MM.1S (cell line): ENCODE results near the gene AFAP1.

Source experiments
- DNase-seq: peaks from one replicate; pipeline ENCODE4 v3.0.0-alpha.2; 2015
- H2AFZ ChIP-seq: fragments of 300-600 bp; sonication (generic); 2 replicates; pipeline ENCODE4 v1.6.0; 2016; ENCODE audit warnings: antibody characterized with exemption, low read length
- H3F3A ChIP-seq: fragments of 300-600 bp; sonication (generic); 2 replicates; pipeline ENCODE4 v1.6.1; 2016; ENCODE audit warnings: mild to moderate bottlenecking, antibody characterized with exemption, low read length, moderate library complexity, mixed read lengths; ENCODE audit not compliant: insufficient read depth
- H3K27ac ChIP-seq: fragments of 300-600 bp; sonication (generic); 2 replicates; pipeline ENCODE4 v1.5.1; 2016; ENCODE audit warnings: mild to moderate bottlenecking, low read length
- H3K27me3 ChIP-seq: fragments of 300-600 bp; sonication (generic); replicated peaks from 2 replicates; pipeline ENCODE4 v1.6.0; 2016; ENCODE audit warnings: low read length; ENCODE audit not compliant: insufficient read depth
- H3K36me3 ChIP-seq: fragments of 300-600 bp; sonication (generic); replicated peaks from 2 replicates; pipeline ENCODE4 v1.6.1; 2016; ENCODE audit warnings: mild to moderate bottlenecking, low read length, mixed read lengths; ENCODE audit not compliant: insufficient read depth
- H3K4me1 ChIP-seq: fragments of 300-600 bp; sonication (generic); 2 replicates; pipeline ENCODE4 v1.6.1; 2016; ENCODE audit warnings: low read length, mixed read lengths
- H3K4me2 ChIP-seq: fragments of 300-600 bp; sonication (generic); 2 replicates; pipeline ENCODE4 v1.6.0; 2016; ENCODE audit warnings: low read depth, low read length
- H3K4me3 ChIP-seq: fragments of 300-600 bp; sonication (generic); 2 replicates; pipeline ENCODE4 v1.5.1; 2016; ENCODE audit warnings: low read length, mixed read lengths
- H3K79me2 ChIP-seq: fragments of 300-600 bp; sonication (generic); 2 replicates; pipeline ENCODE4 v1.6.1; 2016; ENCODE audit warnings: mixed run types, low read length, mixed read lengths
- H3K9ac ChIP-seq: fragments of 300-600 bp; sonication (generic); 2 replicates; pipeline ENCODE4 v1.6.1; 2016; ENCODE audit warnings: low read length, mixed read lengths
- H3K9me2 ChIP-seq: fragments of 300-600 bp; sonication (generic); replicated peaks from 2 replicates; pipeline ENCODE4 v1.6.1; 2016; ENCODE audit warnings: mild to moderate bottlenecking, low read length, mixed read lengths; ENCODE audit not compliant: insufficient read depth
- H3K9me3 ChIP-seq: fragments of 300-600 bp; sonication (generic); replicated peaks from 2 replicates; pipeline ENCODE4 v1.6.1; 2016; ENCODE audit warnings: mild to moderate bottlenecking, low read length, mixed read lengths; ENCODE audit not compliant: insufficient read depth
- H4K20me1 ChIP-seq: fragments of 300-600 bp; sonication (generic); 2 replicates; pipeline ENCODE4 v1.6.1; 2016; ENCODE audit warnings: mild to moderate bottlenecking, low read length, moderate library complexity, mixed read lengths; ENCODE audit not compliant: insufficient read depth
- CTCF ChIP-seq: fragments of 300-600 bp; sonication (generic); IDR thresholded peaks from 2 replicates; pipeline ENCODE4 v1.5.1; 2016; ENCODE audit warnings: antibody characterized with exemption, low read length, mixed read lengths
- EZH2 ChIP-seq: fragments of 300-600 bp; sonication (generic); optimal IDR thresholded peaks from 2 replicates; pipeline ENCODE3; 2017; ENCODE audit warnings: low read depth, mild to moderate bottlenecking, antibody characterized with exemption, low read length, mixed read lengths
- EZH2phosphoT487 ChIP-seq: fragments of 300-600 bp; sonication (generic); IDR thresholded peaks from 2 replicates; pipeline ENCODE4 v1.6.1; 2018; ENCODE audit warnings: antibody characterized with exemption, low read length

Gene AFAP1

GRCh38 chr4:7963691-7964090 is 24.0 kb upstream of the AFAP1 start:
- no peaks in the 10 kb centered on the region for H3K36me3 ChIP-seq
- no peak overlapping the region for H2AFZ ChIP-seq
- H4K20me1 ChIP-seq: no peaks in the 10 kb centered on the region
- H3K4me2 ChIP-seq: no peak overlapping the region
- no peak overlapping the region for H3K4me3 ChIP-seq
- TF ChIP-seq EZH2phosphoT487 (no peak), CTCF (no peak), EZH2 (no peak)
- H3K27me3 ChIP-seq: peaks cover 93% of the 10 kb centered on the region
- no peak overlapping the region for H3K27ac ChIP-seq
- H3K9me3 ChIP-seq: no peaks in the 10 kb centered on the region
- no peak for DNase-seq
- H3K9ac ChIP-seq: no peak overlapping the region
- no peaks in the 10 kb centered on the region for H3F3A ChIP-seq
- H3K4me1 ChIP-seq: no peaks in the 10 kb centered on the region
- no peaks in the 10 kb centered on the region for H3K9me2 ChIP-seq
- no peaks in the 10 kb centered on the region for H3K79me2 ChIP-seq

DNA sequence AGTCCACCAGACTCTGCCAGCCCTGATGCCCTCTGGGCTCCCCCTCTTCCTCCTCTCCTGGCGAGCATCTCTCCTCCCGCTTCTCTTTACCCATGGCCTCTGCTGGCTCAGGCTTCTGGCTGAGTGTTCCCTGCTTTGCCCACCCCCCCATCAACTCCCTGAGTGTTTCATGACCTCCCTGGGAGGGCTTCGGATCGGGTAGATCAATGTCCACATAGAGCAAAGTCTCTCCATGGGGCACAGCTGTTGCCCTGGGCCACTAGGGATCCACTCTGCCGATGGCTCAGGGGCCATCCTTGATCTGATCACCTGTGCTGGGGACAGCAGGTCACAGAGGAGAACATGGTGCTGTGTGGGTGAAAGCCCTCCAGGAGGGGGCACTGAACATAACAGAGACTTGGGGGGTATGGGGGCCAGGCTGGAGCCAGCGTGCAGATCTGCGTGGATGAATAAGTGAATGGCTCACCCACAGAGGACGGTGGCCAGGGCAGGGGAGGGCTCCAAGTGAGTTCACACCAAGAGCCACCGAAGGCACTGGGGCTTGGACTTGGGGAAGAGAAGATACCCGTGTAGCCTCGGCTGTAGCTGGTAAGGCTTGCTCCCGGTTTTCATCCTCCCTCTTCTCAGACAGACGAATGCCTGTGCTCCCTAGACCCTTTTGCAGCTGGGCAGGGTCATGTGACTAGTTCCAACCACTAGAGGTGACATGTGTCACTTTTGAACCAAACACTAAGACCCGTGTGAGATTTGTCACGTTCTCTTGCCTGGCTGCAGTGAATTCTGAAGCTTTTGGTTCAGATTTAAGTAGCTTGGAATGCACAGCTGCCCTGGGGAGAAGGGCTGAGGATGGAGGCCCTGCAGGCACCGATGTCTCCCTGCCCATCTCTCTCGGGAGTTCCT is 23.2 kb upstream of the AFAP1 start:
- TF ChIP-seq EZH2phosphoT487 (no peak), CTCF (no peak), EZH2 (no peak)
- no peaks in the 10 kb centered on the region for H4K20me1 ChIP-seq
- peaks cover 93% of the 10 kb centered on the region for H3K27me3 ChIP-seq
- no peaks in the 10 kb centered on the region for H3K9me3 ChIP-seq
- H2AFZ ChIP-seq: no peak overlapping the region
- no peaks in the 10 kb centered on the region for H3K9me2 ChIP-seq
- H3K4me2 ChIP-seq: no peak overlapping the region
- H3K9ac ChIP-seq: no peak overlapping the region
- H3K36me3 ChIP-seq: no peaks in the 10 kb centered on the region
- no peak overlapping the region for H3K27ac ChIP-seq
- no peak for DNase-seq
- no peaks in the 10 kb centered on the region for H3K79me2 ChIP-seq
- no peak overlapping the region for H3K4me3 ChIP-seq
- H3F3A ChIP-seq: no peaks in the 10 kb centered on the region
- H3K4me1 ChIP-seq: no peaks in the 10 kb centered on the region

GRCh38 chr4:7960790-7961655 is 21.4 kb upstream of the AFAP1 start:
- DNase-seq: no peak
- Histone ChIP-seq H3K4me2 (no peak overlapping the region), H3K27ac (no peak overlapping the region)

More at GRCh38 chr4:7960790-7961655, 21.4 kb upstream of the AFAP1 start:
- Histone ChIP-seq H2AFZ (no peak overlapping the region), H3K4me3 (no peak overlapping the region), H4K20me1 (no peaks in the 10 kb centered on the region), H3F3A (no peaks in the 10 kb centered on the region), H3K79me2 (no peaks in the 10 kb centered on the region), H3K4me1 (no peaks in the 10 kb centered on the region), H3K9ac (no peak overlapping the region), H3K27me3 (peaks cover 93% of the 10 kb centered on the region), H3K9me3 (no peaks in the 10 kb centered on the region), H3K9me2 (no peaks in the 10 kb centered on the region), H3K36me3 (no peaks in the 10 kb centered on the region)
- TF ChIP-seq EZH2: no peak
- no peak for TF ChIP-seq CTCF
- no peak for TF ChIP-seq EZH2phosphoT487
